ENCODE results near the gene MALRD1.

MALRD1 gene

DNA sequence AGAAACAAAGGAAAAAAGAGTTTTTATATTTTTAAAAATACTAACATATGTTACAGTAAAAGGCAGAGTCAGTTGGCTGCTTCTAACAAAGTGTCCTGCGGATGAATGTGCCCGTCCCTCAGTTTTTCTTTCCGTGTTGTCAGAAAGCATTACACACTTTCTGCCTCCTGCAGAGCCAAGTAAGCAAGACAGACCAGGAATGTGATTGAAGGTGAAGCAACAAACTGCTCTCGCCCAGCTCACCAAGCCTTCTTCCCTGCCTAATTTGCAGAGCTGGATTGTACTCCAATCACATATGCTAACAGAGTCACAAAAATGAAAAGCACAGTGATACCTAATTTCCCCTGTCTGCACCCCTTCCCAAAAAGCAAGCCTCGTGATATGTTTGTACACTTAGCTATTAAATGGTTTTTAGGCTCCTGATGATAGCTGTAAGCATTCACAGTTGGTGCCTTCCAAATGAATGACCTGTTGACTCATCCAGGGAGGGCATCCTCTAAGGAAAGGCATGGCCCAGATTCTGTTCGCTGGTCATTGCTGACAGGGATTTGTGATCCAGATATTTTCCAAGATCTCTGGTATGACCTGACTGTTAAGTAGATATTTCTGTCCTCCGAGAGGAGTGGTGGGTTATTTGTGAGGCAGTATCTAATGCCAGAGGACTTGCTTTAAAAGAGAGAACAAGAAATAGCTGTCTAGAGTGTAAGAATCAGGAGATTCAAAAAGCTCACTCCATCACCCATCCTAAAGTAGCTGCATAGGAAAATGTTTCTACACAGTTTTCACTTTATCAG lies 580.4 kb downstream of the MALRD1 start:
- TF ChIP-seq SIN3A (IDR thresholded peaks at IDR 0.05; ENCODE audit: borderline replicate concordance, insufficient read depth, low read length) (no peak), FOXP2 (optimal IDR thresholded peaks at IDR 0.05; ENCODE audit: borderline replicate concordance, extremely low read depth, extremely low read length, insufficient read depth) (no peak), POLR2AphosphoS5 (IDR thresholded peaks at IDR 0.05; ENCODE audit: low read depth, low read length) (no peak), TAF1 (IDR thresholded peaks at IDR 0.05; ENCODE audit: borderline replicate concordance, insufficient read depth, low read length) (no peak)
- TF ChIP-seq, protein P1, sequence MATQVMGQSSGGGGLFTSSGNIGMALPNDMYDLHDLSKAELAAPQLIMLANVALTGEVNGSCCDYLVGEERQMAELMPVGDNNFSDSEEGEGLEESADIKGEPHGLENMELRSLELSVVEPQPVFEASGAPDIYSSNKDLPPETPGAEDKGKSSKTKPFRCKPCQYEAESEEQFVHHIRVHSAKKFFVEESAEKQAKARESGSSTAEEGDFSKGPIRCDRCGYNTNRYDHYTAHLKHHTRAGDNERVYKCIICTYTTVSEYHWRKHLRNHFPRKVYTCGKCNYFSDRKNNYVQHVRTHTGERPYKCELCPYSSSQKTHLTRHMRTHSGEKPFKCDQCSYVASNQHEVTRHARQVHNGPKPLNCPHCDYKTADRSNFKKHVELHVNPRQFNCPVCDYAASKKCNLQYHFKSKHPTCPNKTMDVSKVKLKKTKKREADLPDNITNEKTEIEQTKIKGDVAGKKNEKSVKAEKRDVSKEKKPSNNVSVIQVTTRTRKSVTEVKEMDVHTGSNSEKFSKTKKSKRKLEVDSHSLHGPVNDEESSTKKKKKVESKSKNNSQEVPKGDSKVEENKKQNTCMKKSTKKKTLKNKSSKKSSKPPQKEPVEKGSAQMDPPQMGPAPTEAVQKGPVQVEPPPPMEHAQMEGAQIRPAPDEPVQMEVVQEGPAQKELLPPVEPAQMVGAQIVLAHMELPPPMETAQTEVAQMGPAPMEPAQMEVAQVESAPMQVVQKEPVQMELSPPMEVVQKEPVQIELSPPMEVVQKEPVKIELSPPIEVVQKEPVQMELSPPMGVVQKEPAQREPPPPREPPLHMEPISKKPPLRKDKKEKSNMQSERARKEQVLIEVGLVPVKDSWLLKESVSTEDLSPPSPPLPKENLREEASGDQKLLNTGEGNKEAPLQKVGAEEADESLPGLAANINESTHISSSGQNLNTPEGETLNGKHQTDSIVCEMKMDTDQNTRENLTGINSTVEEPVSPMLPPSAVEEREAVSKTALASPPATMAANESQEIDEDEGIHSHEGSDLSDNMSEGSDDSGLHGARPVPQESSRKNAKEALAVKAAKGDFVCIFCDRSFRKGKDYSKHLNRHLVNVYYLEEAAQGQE (IDR thresholded peaks at IDR 0.05; ENCODE audit: insufficient read depth in 1 of 2, low read depth in 2 of 2, low read length in 2 of 2) = no peak

- TF ChIP-seq TAF1 (IDR thresholded peaks at IDR 0.05; ENCODE audit: borderline replicate concordance, insufficient read depth, low read length) = no peak
- no peak for TF ChIP-seq POLR2AphosphoS5 (IDR thresholded peaks at IDR 0.05; ENCODE audit: low read depth, low read length)
- TF ChIP-seq, protein P1 (IDR thresholded peaks at IDR 0.05; ENCODE audit: insufficient read depth in 1 of 2, low read depth in 2 of 2, low read length in 2 of 2) = no peak
- 0 out of 2 replicates have a peak, but pooled peaks have one; percentile 40 for TF ChIP-seq SIN3A (IDR thresholded peaks at IDR 0.05; ENCODE audit: borderline replicate concordance, insufficient read depth, low read length)
- no peak for TF ChIP-seq FOXP2 (optimal IDR thresholded peaks at IDR 0.05; ENCODE audit: borderline replicate concordance, extremely low read depth, extremely low read length, insufficient read depth)
Measured at GRCh38 chr10:19629567-19629966, 581.0 kb downstream of the MALRD1 start.

DNA sequence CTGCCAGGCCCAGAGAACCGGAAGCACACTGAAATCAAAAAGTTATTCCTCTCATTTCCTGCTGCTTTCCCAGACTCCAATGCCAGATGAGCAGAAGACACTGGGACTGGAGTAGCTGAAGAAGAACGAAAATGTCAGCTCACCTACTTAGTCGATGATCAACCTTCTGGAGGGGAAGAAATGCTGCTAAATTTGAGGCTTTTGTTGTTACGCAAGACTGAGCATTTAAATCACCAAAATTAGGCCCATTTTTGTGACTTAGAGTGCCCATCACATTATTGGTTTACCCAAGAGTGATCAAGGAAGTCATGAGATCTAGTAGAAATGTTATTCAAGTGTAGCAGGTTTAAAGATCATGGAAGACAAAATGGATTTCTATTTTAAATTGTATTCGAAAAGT lies 585.6 kb downstream of the MALRD1 start:
- no peak for TF ChIP-seq POLR2AphosphoS5 (IDR thresholded peaks at IDR 0.05; ENCODE audit: low read depth, low read length)
- no peak for TF ChIP-seq FOXP2 (optimal IDR thresholded peaks at IDR 0.05; ENCODE audit: borderline replicate concordance, extremely low read depth, extremely low read length, insufficient read depth)
- TF ChIP-seq, protein P1 (IDR thresholded peaks at IDR 0.05; ENCODE audit: insufficient read depth in 1 of 2, low read depth in 2 of 2, low read length in 2 of 2) = no peak
- no peak for TF ChIP-seq SIN3A (IDR thresholded peaks at IDR 0.05; ENCODE audit: borderline replicate concordance, insufficient read depth, low read length)
- TF ChIP-seq TAF1 (IDR thresholded peaks at IDR 0.05; ENCODE audit: borderline replicate concordance, insufficient read depth, low read length) = no peak

GRCh38 chr10:19638182-19638895 lies 589.7 kb downstream of the MALRD1 start:
- TF ChIP-seq, protein P1 (IDR thresholded peaks at IDR 0.05; ENCODE audit: insufficient read depth in 1 of 2, low read depth in 2 of 2, low read length in 2 of 2) = no peak
- no peak for TF ChIP-seq POLR2AphosphoS5 (IDR thresholded peaks at IDR 0.05; ENCODE audit: low read depth, low read length)
- TF ChIP-seq SIN3A (IDR thresholded peaks at IDR 0.05; ENCODE audit: borderline replicate concordance, insufficient read depth, low read length) = no peak
- no peak for TF ChIP-seq TAF1 (IDR thresholded peaks at IDR 0.05; ENCODE audit: borderline replicate concordance, insufficient read depth, low read length)
- TF ChIP-seq FOXP2 (optimal IDR thresholded peaks at IDR 0.05; ENCODE audit: borderline replicate concordance, extremely low read depth, extremely low read length, insufficient read depth) = no peak

Data from PFSK-1 (cell line).